Measurements from ENCODE around the gene EXD2.
"Not testable (repeated sequence)": the region's sequence is repeated elsewhere in the genome, so short reads cannot be mapped to it uniquely, and the experiment has no call there.

The EXD2 gene

DNA sequence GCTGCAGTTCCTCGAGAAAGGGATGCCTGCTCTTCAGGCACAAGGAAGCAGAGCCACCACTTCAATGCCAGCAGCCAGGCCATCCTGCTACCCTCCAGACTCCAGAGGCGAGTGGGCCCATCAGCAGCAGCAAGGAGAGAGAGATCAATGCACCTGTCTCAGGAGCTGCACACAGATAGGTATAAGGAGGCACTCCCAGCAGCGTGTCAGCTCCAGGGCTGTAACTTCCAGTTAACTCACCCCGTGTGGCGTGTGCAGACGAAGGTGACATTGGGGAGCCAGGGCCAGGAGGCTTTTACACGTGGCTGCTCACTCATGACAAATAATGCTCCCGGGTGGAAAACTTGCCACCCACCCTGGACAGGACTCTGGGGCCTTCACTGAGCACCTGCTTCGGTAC is 92.9 kb downstream of the EXD2 start:
- DNase-seq: no peak

DNA sequence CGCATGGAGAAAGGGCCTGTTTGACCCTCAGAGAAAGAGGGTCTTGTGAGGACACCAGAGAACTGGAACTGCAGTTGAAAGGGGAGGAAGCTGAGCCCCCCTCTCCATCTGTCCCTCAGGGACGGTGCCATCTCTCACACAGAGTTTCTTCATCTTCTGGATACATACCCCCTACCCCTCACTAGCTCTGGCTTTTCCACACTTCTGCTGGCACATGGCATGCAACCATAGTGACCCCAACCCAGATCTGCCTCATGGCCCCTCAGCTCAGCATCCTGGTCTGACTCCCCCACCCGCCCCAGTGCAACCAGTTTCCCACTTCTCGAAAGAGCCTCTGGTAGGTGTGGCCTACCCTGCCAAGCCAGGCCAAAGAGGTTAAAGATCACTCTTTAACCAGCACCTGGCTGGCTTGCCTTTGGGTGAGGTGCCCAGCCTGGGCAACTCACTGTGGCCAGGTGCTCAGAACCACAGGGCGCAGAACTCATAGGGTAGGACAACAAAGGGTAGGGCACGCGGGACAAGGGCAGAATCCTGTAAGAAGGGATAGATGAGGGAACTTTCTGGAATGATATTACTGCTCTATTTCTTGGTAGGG is 94.5 kb downstream of the EXD2 start:
- no peak for DNase-seq

DNA sequence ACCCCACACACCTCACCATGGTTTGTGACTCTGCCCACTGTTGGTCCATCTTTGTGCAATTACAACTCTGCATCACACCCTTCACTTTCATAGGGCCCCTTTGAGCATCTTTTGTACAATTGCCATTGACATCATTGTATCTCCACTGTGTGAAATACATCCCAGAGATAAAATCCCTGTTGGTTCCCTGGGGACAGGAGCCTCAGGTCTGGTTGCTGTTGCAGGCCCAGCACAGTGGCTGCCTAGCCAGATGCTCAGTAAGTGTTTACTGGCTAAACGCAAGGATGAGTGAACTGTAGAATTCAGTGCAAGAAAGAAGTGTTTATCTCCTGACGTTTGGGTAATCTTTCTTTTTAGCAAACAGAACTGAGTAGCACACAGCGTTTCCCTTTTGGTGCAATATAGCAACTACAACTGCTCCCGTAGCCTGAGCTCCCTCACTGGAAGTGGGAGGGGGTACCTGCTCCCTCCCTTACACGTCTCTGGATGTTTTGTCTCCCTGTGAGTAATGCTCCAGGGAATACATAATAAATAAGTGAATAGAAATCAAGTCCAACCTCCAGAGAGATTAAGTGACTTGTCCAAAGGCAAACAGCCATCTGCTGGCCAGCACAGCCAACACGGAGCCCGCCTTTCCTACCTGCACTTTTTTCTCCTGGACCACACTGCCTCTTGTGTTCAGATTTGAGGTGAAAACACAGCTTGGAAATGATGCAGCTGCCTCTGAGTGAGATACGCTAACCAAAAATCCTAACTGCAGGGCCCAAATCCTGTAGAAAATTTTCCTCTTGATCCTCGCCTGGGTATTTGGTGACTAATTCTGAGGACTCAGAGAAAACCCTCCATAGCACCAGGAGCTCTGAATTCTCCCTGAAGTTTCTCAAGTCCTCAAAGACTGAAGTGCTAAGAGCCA is 96.1 kb downstream of the EXD2 start:
- no peak for DNase-seq

DNA sequence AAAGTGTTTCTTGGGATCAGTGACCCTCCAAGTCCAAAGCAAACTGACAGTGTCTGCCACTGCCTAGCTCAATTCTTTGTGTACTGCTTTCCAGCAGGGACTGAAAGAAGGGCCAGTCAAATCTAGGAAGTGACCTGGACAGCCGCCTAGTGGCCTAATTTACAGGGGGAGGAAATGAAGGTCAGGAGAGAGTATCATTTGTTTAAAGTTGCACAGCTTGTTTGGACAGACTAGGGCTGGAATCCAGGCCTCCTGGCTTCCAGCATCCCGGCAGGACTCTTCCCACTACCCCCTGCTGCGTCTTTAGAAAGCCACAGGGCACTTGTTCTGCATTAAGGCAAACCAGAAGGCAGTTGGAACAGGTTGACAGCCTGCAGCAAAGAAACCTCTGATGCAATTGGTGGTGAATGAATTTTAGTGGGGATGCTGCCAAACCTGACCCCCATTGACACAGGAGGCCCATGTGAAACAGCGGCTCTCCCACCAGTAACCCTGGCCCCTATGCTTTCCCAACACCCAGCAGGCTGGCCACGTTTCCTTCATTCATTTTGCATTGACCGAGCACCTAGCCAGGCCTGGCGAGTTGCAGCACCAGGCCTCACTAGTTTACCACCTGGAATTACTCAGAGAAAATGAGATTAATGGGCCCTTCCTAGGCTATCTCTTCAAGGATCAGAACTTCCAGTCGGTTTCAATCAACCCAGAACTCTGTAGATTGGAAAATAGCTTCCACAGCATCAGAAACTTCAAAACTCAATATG is 96.9 kb downstream of the EXD2 start:
- DNase-seq: no peak

DNA sequence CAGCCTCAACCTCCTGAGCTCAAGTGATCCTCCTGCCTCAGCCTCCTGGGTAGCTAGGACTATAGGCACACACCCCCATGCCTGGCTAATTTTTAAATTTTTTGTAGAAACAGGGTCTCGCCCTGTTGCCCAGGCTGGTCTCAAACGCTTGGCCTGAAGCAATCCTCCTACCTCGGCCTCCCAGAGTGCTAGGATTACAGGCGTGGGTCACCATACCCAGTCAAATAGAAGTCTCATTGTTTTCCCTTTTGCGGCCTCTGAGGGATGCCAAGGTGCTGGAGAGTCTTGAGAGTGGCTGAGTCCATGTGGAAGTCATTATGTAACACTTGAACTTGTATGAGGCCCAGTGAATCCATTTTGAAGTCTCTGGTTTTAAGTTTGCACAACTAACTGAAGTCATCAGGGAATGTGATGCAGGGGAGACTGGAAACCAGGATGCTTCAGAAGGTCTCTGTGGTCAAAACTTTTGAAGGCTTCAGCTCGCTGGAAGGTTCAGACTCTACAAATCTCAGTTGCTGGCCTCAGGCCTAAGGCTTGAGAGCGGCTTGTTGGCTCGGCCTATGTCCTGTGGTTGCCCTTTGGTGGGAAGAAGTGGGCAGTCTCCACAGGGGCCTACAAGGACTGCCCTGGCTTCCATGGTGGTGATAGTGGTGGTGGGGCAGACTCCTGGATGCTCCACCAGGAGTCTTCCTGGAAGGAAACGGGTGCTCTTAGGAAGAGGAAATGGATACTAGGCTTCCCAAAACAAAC is 97.8 kb downstream of the EXD2 start:
- no peak for DNase-seq

DNA sequence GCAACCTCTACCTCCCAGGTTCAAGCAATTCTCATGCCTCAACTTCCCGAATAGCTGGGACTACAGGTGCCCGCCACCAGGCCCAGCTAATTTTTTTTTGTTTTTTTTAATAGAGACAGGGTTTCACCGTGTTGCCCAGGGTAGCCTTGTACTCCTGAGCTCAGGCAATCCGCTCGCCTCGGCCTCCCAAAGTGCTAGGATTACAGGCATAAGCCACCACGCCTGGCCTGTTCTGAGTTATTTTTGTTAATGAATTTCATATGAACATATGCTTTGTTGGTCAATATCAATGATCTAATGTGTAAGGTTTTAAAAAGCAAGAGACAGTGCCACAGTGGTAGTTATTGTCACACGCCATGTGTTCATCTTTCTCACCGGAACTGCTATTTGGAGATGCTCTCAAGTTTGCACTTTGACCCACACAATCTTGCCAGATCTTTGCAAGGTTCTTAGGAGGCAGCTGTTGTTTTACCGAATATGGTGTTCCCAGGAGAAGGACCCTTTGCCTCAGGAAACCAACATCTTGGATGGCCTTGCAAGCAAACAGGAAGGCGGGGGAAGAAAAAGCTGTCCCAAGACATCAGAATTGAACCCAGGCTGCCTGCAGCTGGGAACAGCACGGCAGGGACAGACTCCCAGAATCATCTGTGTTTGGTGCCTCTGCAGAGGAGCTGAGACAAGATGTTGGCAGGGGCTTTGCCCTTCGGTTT is 98.7 kb downstream of the EXD2 start:
- DNase-seq: no peak

DNA sequence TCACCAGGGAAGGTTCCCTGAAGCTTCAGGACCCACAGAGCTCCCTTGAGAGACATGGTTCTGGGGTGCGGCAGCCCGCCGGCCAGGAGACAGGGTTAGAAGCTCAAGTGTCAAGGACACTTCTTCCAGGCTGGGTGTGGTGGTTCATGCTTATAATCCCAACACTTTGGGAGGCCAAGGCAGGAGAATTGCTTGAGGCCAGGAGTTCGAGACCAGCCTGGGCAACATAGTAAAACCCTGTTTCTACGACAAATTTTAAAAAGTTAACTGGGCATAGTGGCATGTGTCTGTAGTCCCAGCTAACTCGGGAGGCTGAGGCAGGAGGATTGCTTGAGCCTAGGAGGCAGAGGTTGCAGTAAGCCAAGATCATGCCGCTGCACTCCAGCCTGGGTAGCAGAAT is 99.6 kb downstream of the EXD2 start:
- DNase-seq: not testable (repeated sequence)

DNA sequence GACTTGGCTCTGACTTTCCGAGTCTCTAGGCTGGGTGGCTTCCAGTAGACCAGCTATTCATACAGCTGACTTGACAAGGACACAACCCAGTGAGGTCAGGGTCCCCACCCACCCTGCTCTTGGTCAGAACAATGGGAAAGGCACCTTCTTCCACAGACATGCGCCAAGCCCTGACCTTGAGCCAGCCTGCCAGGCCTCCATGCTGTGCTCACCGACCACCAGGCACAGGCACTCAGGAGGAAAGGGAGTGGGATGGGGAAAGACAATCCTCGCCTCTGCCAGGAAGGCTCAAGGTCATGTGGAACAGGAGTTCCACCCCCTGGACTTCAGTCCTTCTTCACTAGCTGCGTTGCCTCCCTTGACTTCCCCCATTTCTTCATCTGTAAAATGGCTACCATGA is 100.1 kb downstream of the EXD2 start:
- DNase-seq: no peak

DNA sequence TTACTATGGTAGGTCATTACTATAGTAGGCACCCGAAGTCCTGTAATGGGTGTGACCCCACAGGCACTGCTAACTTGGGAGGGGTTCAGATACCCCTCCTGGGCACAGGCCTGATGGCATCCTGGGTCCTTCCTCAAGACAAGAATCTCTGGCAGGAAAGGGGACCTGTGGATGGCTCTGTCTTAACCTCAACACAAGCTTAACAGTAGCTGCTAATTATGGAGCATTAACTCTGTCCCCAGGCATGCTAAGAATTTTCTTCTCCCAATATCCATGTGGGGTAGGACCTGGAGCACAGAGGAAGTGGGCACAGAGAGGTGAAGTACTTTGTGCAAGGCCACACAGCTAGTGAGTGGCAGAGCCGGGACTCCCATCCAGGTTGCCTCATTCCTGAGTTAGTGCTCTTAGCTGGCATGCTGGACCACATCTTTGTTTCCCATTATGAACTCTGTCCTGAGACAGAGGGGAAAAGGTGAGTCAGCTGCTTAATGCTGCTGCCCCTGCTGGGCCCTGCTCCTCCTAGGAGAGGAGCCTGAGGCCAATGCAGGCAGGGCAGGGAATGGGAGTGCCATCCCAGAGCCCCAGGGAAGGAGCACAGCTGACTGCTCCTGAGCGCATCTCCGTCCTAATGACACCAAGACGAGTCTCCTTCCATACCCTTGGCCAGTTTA is 100.7 kb downstream of the EXD2 start:
- no peak for DNase-seq

Data from CD4-positive, alpha-beta T cell treated with Interleukin-21 for 1 hour (primary cell).